Stimulated activated CD8-positive, alpha-beta memory T cell treated with anti-CD3 and anti-CD28 coated beads, Interleukin-12 subunit alpha, Interleukin-12 subunit beta, amount 100 ng/mL, for 1 hour (primary cell): ENCODE results near the gene POLR1C.
"Not testable (repeated sequence)": the region's sequence is repeated elsewhere in the genome, so short reads cannot be mapped to it uniquely, and the experiment has no call there.

Source experiments
- DNase-seq: peaks from one replicate; pipeline ENCODE4 v3.0.0-alpha.2; 2020; ENCODE audit warnings: low read depth

Gene POLR1C

DNA sequence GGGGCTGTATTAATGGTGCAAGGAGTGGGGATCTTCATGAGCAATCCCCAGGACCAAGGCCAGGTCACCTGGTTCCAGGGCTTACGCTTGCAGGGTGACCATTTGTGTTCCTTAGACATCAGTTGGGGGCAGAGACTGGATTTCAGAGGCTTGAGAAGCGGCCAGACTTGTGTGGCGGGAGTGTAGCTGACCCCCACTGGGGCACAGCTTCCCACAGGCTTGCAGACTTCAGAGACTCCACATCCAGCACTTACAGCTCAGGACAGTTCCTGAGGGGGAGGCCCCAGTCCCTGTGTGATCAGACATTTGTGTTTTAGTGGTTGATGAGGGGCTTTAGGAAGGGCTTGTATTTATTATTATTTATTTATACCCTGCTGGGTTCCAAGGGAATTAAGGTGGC is 24.2 kb upstream of the POLR1C start:
- no peak for DNase-seq

DNA sequence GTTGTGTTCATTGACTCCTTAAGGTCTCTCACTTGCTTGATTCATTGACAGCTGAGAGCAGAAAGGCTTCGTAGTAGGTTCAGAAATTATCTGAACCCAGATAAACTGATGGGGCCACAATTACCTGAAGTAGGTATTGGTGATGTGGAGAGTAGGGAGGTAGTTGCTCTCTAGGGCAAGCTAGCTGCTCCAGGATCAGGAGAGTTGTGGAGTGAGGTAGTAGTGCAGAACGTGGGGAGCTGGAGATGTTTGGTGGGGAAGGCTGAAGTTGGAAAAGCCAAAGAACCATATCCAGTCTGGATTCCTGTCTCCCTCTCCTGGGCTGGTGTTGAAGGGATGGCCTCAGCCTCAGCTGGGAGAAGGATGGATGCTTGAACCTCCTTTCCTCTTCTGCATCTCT is 23.7 kb upstream of the POLR1C start:
- DNase-seq: no peak

DNA sequence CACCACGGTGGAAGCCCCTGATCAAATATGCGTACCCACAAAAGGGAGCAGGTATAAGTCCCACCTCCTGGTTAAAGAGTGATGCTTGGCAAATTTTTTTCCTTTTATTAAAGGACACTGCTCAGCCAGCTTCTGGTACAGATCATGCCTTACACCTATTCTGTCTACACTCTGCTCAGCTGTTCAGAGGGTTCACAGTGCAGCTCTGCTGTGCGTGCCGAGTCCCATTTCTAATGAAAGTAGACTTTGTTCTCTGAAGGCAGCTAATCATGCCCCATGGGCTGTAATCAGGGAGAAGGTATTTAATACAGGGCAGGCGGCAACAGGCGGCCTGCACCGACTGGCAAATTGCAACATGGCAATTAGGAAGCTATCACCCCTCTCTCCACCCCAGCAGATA is 23.1 kb upstream of the POLR1C start:
- DNase-seq: no peak

DNA sequence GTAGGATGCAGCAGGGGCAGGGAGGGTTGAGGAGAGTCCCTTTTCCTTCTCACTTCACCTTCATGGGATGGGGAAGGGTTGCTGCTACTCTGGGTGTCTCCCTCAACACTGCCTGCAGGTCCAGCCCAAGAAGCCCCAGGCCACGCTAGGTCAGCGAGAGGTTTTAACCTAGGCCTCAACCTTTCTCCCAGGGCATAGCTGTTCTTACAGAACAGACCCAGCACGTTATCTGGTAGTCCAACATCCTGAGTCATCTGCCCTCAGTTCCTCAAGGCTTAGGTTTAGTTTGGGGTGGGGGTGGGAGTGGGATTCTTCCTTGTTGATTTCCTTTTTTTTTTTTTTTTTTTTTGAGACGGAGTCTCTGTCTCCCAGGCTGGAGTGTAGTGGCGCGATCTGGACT is 22.6 kb upstream of the POLR1C start:
- no peak for DNase-seq

- DNase-seq: no peak
Observed at GRCh38 chr6:43494766-43495165, 22.1 kb upstream of the POLR1C start.

- DNase-seq: no peak
Observed at GRCh38 chr6:43495409-43495941, 21.4 kb upstream of the POLR1C start.

GRCh38 chr6:43496370-43497128 is 20.3 kb upstream of the POLR1C start:
- DNase-seq: no peak

DNA sequence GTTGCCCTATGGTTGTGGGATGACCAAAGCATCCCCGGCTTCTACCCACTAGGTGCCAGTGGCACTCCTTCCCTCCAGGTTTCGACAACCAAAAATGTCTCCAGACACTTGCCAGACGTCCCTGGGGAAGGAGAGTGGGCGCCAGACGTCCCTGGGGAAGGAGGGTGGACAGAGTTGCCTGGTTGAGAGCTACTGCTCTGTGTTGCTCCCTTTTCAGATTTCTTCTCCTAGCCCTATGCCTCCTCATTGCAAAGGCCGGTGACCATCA is 19.8 kb upstream of the POLR1C start:
- DNase-seq: no peak

DNA sequence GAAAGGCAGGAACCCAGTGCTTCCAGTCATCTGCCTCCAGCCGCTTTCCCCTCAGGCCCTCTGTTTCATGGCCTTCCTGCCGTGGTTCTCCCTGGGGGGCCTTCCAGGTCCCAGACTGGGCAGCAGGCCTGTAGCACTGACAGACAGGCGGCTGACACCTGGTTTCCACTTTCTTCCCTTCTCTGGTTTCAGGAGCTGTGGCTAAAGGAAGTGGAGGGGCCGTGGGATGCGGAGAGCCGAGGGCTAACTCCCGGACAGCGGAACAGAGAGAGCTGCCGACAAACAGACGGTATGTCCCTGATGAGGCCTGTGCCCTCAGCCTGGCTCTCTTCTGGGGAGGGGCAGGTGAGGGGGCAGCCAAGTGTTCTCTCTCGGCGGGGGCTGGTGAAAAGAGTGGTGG is 19.2 kb upstream of the POLR1C start:
- DNase-seq: no peak

DNA sequence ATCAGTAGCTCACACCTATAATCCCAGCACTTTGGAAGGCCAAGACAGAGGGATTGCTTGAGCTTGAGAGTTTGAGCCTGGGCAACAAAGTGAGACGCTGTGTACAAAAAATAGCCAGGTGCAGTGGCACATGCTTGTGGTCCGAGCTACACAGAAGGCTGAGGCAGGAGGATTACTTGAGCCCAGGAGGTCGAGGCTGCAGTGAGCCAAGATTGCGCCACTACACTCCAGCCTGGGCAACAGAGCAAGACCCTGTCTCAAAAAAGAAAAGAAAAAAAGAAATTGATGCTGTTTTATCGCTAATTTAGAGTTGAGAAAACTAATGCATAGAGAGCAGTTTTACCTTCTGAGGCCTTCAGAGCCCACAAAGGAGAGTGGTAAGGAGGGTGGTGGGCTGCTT is 18.6 kb upstream of the POLR1C start:
- not testable (repeated sequence) for DNase-seq

DNA sequence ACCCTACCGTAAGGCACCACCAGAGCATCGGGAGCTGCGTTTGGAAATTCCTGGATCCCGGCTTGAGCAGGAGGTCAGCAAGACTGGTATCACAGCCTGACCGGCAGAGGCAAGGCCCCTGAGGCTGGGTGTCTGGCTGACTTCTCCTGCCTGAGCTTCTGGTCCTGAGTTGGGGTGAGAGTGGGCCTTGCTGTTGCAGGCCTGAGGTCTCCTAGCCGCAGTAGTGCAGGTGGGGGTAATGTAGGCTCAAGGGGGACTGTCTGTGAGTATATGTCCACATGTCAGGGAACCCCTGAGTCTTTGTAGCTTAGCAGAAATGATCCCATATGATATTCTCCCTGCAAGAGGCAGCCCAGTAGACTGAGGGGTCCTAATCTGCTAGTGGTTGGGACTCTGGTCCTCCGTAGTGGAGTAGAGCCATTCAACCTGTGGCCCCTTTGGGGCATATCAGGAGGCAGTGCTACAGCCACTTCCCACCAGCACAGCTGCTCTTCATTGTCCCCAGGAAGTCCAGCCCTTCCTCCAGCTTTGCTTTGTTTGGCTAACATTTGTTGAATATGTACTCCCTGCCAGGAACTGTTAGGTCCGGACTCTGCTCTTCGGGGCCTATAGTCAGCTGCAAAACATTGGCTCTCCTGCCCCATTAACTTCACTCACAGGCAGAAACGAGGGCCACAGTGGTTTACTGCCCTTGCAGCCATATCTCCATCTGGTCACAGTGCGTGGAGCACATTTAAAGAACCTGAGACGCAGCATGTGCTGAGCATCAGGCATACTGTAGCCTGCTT is 17.7 kb upstream of the POLR1C start:
- DNase-seq: no peak

DNA sequence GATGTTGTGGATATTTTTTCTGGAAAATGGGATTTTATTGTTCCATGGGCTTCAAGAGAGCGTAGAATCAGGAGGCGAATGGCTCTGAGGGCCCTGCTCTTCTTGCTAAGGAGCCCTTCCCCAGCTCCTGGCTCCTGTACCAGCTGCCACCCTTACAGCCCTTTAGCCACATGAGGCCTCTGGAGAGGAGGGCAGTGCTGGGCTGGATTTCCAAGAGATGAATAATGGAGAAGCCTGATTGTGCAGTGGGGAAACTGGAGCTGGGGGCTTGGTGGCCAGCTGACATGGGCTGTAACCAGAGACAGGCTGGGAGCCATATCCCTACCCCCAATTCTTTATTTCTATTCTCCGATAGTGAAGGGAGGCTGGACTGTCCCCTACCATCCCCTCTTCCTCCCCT is 16.0 kb upstream of the POLR1C start:
- DNase-seq: no peak

- no peak for DNase-seq
Observed at GRCh38 chr6:43502666-43503065, 14.2 kb upstream of the POLR1C start.

DNA sequence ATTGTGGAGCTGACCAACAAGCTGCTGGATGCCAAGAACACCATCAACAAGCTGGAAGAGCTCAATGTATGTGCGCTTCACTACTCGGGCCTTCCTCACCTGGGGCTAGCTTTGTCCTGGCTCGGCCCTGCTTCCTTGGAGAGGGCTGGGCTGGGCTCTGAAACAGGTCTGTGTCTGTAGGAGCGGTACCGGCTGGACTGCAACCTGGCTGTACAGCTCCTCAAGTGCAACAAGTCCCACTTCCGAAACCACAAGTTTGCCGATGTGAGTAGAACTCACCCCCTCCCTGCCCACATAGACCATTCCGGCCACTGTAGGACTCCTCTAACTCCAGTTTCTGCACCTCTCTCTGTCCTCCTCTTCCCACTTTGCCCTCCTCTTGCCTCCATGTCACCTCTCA is 13.4 kb upstream of the POLR1C start:
- DNase-seq: no peak

DNA sequence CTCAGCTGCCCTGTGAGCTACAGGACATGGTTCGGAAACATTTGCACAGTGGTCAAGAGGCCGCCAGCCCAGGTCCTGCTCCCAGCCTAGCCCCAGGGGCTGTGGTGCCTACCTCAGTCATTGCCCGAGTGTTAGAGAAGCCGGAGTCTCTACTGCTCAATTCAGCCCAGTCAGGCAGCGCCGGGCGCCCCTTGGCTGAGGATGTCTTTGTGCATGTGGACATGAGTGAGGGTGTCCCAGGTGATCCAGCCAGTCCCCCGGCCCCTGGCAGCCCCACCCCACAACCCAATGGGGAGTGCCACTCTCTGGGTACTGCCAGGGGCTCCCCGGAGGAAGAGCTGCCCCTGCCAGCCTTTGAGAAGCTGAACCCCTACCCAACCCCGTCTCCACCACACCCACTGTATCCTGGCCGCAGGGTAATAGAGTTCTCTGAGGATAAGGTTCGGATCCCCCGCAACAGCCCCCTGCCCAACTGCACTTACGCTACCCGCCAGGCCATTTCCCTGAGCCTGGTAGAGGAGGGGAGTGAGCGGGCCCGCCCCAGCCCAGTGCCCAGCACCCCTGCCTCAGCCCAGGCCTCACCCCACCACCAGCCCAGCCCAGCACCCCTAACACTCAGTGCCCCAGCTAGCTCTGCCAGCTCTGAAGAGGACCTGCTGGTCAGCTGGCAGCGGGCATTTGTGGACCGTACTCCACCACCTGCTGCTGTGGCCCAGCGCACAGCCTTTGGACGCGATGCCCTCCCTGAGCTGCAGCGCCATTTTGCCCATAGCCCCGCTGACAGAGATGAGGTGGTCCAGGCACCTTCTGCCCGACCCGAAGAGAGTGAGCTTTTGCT is 11.9 kb upstream of the POLR1C start:
- DNase-seq: no peak

DNA sequence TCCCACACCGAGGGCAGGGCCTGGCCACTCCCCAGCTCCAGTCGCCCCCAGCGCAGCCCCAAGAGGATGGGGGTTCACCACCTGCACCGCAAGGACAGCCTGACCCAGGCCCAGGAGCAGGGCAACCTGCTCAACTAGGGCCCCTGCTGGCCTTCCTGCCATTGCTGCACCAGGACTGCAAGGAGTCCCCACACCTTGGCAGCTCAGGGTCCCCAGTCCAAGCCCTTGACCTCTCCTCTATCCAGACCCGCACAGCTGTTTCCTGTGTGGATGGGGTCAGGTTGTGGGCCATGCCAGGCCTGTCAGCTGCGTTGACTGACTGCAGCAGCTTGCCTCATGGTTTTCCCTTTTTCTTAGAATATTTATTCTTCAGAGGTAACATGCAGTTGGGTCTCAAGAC is 11.2 kb upstream of the POLR1C start:
- DNase-seq: no peak

DNA sequence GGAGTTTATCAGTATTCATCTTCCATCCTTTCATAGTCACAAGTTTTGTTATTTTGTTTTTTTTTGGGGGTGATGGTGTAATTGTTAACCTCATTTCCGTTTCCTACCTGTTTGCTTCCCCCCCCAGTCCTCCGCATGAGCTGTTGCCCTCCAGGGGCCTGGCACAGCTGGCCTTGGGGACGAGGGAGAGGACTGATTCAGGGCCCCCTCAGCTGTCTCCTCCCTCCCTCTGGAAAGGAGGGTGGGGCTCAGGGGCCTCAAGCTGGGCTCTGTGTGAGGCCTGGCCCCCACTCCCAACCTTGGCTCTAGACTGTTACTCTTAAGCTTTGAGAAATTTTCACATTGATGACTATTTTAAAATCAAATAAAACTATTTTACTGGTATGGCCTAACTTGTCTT is 10.7 kb upstream of the POLR1C start:
- DNase-seq: no peak

- peak; percentile 67 for DNase-seq
Observed at GRCh38 chr6:43506667-43507471, 10.0 kb upstream of the POLR1C start.

DNA sequence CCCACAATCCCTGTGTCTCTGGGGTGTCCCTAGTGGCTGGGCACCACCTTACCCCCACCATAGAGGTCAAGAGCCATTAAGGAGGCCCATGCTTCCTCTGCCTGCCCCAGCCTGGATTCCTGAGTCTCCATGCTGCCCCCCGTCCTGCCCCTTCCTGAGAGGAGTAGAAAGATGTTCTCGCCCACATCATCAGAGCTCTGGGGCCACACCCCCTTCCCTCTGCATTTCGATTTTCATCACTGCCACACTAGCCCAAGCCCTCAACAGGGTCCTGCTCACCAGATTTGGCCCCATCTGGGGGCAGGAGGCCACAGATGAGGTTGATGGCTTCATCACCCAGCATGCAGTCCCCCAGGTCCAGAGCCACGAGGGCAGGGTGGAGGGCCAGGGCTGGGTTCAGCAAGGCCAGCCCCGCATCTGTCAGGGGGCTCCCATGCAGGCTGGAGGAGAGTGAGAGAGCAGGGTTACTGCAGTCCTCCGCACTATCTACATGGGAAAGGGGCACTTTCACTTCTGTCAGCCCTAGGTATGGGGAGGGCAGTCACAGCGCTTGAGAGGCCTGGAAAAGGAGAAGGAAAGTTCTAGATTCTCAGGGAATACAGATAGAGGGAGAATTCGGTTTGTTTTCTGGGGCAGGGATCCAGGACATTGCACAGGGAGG is 8.3 kb upstream of the POLR1C start:
- no peak for DNase-seq

DNA sequence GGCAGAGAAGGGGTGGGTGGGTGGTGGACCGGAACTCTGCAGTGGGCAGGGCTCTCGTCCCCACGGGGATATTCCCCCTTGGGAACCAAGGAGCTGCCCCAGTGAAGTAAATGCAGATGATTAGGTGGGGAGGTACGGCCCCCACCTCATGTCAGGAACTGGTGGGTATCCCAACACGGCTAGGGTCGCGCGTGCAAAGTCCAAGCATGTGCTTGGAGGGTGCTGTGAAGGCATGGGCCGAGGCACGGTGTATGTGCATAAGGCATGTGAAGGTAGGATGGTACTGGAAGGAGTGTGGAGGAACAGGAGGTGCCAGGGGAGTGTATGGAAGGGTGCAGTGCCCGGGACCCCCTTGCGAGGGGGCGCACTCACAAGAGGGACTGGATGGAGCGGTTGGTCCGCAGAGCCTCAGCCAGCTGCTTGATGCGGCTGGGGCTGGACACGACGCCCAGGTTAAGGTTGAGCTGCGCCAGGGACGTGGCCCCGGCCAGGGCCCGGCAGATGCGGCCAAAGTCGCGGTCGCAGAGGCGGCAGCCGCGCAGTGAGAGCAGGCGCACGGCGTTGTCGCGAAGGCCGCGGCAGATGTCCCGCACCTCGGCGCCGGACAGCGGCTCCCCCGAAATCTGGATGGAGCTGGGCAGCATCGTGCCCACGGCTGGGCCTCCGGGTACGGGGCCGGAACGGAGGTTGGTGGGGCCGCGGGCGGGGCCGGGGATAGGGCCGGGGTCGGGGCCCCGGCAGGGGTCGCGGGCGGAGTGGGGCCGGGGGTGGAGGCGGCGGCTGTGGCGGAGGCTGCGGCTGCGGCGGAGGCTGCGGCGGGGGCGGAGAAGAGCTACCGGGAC is 7.5 kb upstream of the POLR1C start:
- no peak for DNase-seq
